Smooth muscle cell (in vitro differentiated cells): ENCODE data around the gene ALS2. TPM values are rescaled to one million over a fixed set of nuclear protein-coding genes. Genes with fewer than 3 reads are reported as not detected.

Source experiments
- DNase-seq: peaks from one replicate; lab custom pipeline; 2025; ENCODE audit not compliant: unreplicated experiment; lab: John Stamatoyannopoulos, UW
- H2AFZ ChIP-seq: fragments of 200-600 bp; sonication (generic); 2 replicates; pipeline ENCODE4 v1.6.0; 2016; ENCODE audit warnings: antibody characterized with exemption, low read depth, mild to moderate bottlenecking
- H3F3A ChIP-seq: fragments of 200-600 bp; sonication (generic); 2 replicates; pipeline ENCODE4 v1.6.0; 2017; ENCODE audit warnings: antibody characterized with exemption, low read depth
- H3K27ac ChIP-seq: fragments of 200-600 bp; sonication (generic); 2 replicates; pipeline ENCODE4 v1.5.1; 2016; ENCODE audit warnings: low read depth, mild to moderate bottlenecking
- H3K27me3 ChIP-seq: fragments of 200-600 bp; sonication (generic); 2 replicates; pipeline ENCODE4 v1.6.1; 2016; ENCODE audit warnings: low read depth, mild to moderate bottlenecking
- H3K36me3 ChIP-seq: fragments of 200-600 bp; sonication (generic); 2 replicates; pipeline ENCODE4 v1.5.1; 2016; ENCODE audit warnings: low read depth
- H3K4me1 ChIP-seq: fragments of 200-600 bp; sonication (generic); 2 replicates; pipeline ENCODE4 v1.5.1; 2016; ENCODE audit warnings: low read depth
- H3K4me2 ChIP-seq: fragments of 200-600 bp; sonication (generic); 2 replicates; pipeline ENCODE4 v1.6.0; 2016; ENCODE audit warnings: mild to moderate bottlenecking
- H3K4me3 ChIP-seq: fragments of 200-600 bp; sonication (generic); 2 replicates; pipeline ENCODE4 v1.5.1; 2016; ENCODE audit warnings: mild to moderate bottlenecking
- H3K79me2 ChIP-seq: fragments of 200-600 bp; sonication (generic); 2 replicates; pipeline ENCODE4 v1.6.0; 2016; ENCODE audit warnings: low read depth, mild to moderate bottlenecking
- H3K9ac ChIP-seq: fragments of 200-600 bp; sonication (generic); 2 replicates; pipeline ENCODE4 v1.6.0; 2016; ENCODE audit warnings: low read depth
- H3K9me3 ChIP-seq: fragments of 200-600 bp; sonication (generic); replicated peaks from 2 replicates; pipeline ENCODE4 v1.5.1; 2016; ENCODE audit warnings: low read depth
- H4K20me1 ChIP-seq: fragments of 200-600 bp; sonication (generic); 2 replicates; pipeline ENCODE4 v1.6.0; 2016; ENCODE audit warnings: low read depth
- CTCF ChIP-seq: fragments of 200-600 bp; sonication (generic); IDR thresholded peaks from 2 replicates; pipeline ENCODE4 v1.5.1; 2017; ENCODE audit warnings: borderline replicate concordance, mild to moderate bottlenecking, antibody characterized with exemption; ENCODE audit not compliant: insufficient read depth, poor library complexity, severe bottlenecking
- WGBS: methylation state at CpG from one replicate; pipeline ENCODE4 v1.1.7; 2016; ENCODE audit warnings: low lambda C conversion rate; 5-methylcytosine and 5-hydroxymethylcytosine counted together
- polyA plus RNA-seq: library from polyadenylated mRNA; unstranded; fragments of >200 nt; fragmentation: Nextera tagmentation; extraction: Ambion mirVana; gene quantifications from 2 replicates; pipeline ENCODE4 v1.2.1, GENCODE V29; 2016
- total RNA-seq: library from RNA; depleted of rRNA; stranded (reverse); fragments of >200 nt; gene quantifications from 2 replicates; pipeline ENCODE4 v1.2.3, GENCODE V29; 2014

Gene ALS2
- total and polyA plus RNA-seq, 2 experiments from 2014 or later: 11.0 to 24.4 TPM

- Histone ChIP-seq H3K79me2 (no peaks in the 10 kb centered on the region), H3F3A (no peaks in the 10 kb centered on the region), H3K27ac (no peak overlapping the region), H3K9ac (no peak overlapping the region), H3K27me3 (no peaks in the 10 kb centered on the region), H2AFZ (no peak overlapping the region), H4K20me1 (no peaks in the 10 kb centered on the region), H3K4me3 (no peak overlapping the region), H3K4me2 (no peak overlapping the region), H3K9me3 (no peaks in the 10 kb centered on the region), H3K4me1 (no peaks in the 10 kb centered on the region), H3K36me3 (no peaks in the 10 kb centered on the region)
- DNase-seq: no peak
- TF ChIP-seq CTCF: no peak
- WGBS: 70% methylated on average over 3 of the region's 3 CpGs
Observed at GRCh38 chr2:201790291-201790690, 9.6 kb upstream of the ALS2 start.

DNA sequence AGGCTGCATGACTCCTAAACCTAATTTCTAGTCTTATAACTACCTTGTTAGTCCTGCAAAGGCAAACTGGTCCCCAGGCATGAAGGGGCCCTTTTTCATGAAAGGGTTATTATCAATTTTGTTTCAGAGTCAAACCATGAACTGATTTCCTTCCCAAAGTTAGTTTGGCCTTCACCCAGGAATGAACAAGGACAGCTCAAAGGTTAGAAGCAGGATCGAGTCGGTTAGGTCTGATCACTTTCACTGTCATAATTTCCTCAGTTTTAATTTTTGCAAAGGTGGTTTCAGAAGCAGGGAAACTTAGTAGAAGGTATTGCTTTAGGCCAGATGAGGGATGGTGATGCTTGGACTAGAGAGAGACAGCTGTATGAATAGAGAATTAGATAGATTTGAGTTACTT, 8.7 kb upstream of the ALS2 start:
- H3K9ac ChIP-seq: no peak overlapping the region
- no peaks in the 10 kb centered on the region for H3K27me3 ChIP-seq
- no peaks in the 10 kb centered on the region for H3K79me2 ChIP-seq
- TF ChIP-seq CTCF: no peak
- no peaks in the 10 kb centered on the region for H3K4me1 ChIP-seq
- no peak overlapping the region for H3K4me3 ChIP-seq
- H4K20me1 ChIP-seq: no peaks in the 10 kb centered on the region
- WGBS: 91% methylated on average over 2 of the region's 2 CpGs
- no peaks in the 10 kb centered on the region for H3K36me3 ChIP-seq
- no peak for DNase-seq
- H3K4me2 ChIP-seq: no peak overlapping the region
- H3K9me3 ChIP-seq: no peaks in the 10 kb centered on the region
- no peak overlapping the region for H3K27ac ChIP-seq
- no peaks in the 10 kb centered on the region for H3F3A ChIP-seq
- no peak overlapping the region for H2AFZ ChIP-seq

- Histone ChIP-seq H3F3A (no peaks in the 10 kb centered on the region), H3K4me2 (no peak overlapping the region), H3K4me3 (no peak overlapping the region), H3K9ac (no peak overlapping the region), H4K20me1 (no peaks in the 10 kb centered on the region), H3K36me3 (no peaks in the 10 kb centered on the region), H3K9me3 (no peaks in the 10 kb centered on the region), H3K27ac (no peak overlapping the region), H2AFZ (no peak overlapping the region), H3K4me1 (no peaks in the 10 kb centered on the region), H3K79me2 (no peaks in the 10 kb centered on the region), H3K27me3 (peaks cover 7% of the 10 kb centered on the region)
- DNase-seq: no peak
- no peak for TF ChIP-seq CTCF
- 92% methylated on average over 3 of the region's 3 CpGs for WGBS
Observed at GRCh38 chr2:201788371-201788770, 7.6 kb upstream of the ALS2 start.

DNA sequence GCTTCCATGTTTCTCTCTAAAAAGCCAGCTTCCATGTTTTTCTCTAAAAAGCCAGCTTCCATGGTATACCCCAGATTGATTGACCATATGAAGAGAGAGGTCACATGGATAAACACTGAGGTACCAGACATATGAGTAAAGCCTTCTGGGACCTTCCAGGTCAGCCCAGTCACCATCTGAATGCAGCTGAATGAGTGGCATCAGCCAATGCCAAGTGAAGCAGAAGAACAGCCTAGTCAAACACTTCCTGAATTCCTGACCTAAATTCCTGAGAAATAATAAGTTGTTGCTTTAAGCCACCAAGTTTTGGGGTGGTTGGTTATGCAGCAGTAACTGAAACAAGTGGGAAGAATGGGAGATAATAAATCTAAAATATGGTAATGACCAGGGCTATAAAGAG, 5.7 kb upstream of the ALS2 start:
- Histone ChIP-seq H3F3A (no peaks in the 10 kb centered on the region), H2AFZ (no peak overlapping the region), H4K20me1 (no peaks in the 10 kb centered on the region), H3K79me2 (no peaks in the 10 kb centered on the region), H3K27ac (no peak overlapping the region), H3K36me3 (no peaks in the 10 kb centered on the region), H3K4me1 (no peaks in the 10 kb centered on the region), H3K27me3 (peaks cover 8% of the 10 kb centered on the region), H3K4me3 (no peak overlapping the region), H3K9me3 (no peaks in the 10 kb centered on the region), H3K9ac (no peak overlapping the region), H3K4me2 (no peak overlapping the region)
- TF ChIP-seq CTCF: no peak
- no peak for DNase-seq
